Omental fat pad (tissue), 4 donors: ENCODE results near the gene PIP5K1B. TPM values are rescaled to one million over a fixed set of nuclear protein-coding genes. Genes with fewer than 3 reads are reported as not detected.

Experiments used
- ATAC-seq: fragments of 150-250 bp; one replicate; pipeline ENCODE4 v1.9.1; 2016; ENCODE audit warnings: mild to moderate bottlenecking, moderate library complexity; ENCODE audit not compliant: low FRiP score
- DNase-seq: peaks from one replicate; pipeline ENCODE4 v3.0.0-alpha.2; 2019; ENCODE audit warnings: low spot score
- CTCF ChIP-seq, 3 donors: fragments of 450-650 bp; IDR thresholded peaks; one replicate each; pipeline ENCODE4 v1.5.1; 2016 to 2017; ENCODE audit warnings: antibody characterized with exemption in 3 of 3, mild to moderate bottlenecking in 3 of 3, moderate library complexity in 2 of 3
- total RNA-seq, 4 donors: library from RNA; depleted of rRNA; stranded (reverse); fragments of >200 nt; gene quantifications; one replicate each; pipeline ENCODE4 v1.1.0, GENCODE V29; 2016

Gene PIP5K1B
- total RNA-seq, 4 donors from 2014 or later: 1.9 to 14.3 (median 3.2) TPM

GRCh38 chr9:68678430-68678829 is 26.6 kb upstream of the PIP5K1B start:
- TF ChIP-seq CTCF (IDR thresholded peaks at IDR 0.05): no peak
- DNase-seq (no peak), ATAC-seq (peak; percentile 44)

- no peak for TF ChIP-seq CTCF (IDR thresholded peaks at IDR 0.05)
- DNase-seq: no peak
- no peak for ATAC-seq
Observed at GRCh38 chr9:68683433-68683832, 21.6 kb upstream of the PIP5K1B start.

GRCh38 chr9:68685213-68685612 is 19.8 kb upstream of the PIP5K1B start:
- TF ChIP-seq CTCF (IDR thresholded peaks at IDR 0.05): no peak
- ATAC-seq: no peak
- DNase-seq: no peak

GRCh38 chr9:68685770-68686169 is 19.3 kb upstream of the PIP5K1B start:
- no peak for TF ChIP-seq CTCF (IDR thresholded peaks at IDR 0.05)
- DNase-seq: no peak
- no peak for ATAC-seq

- no peak for TF ChIP-seq CTCF (IDR thresholded peaks at IDR 0.05)
- peak; percentile 98 for ATAC-seq
- no peak for DNase-seq
Observed at GRCh38 chr9:68690088-68690487, 15.0 kb upstream of the PIP5K1B start.

- DNase-seq (no peak), ATAC-seq (no peak)
- no peak for TF ChIP-seq CTCF (IDR thresholded peaks at IDR 0.05)
Observed at GRCh38 chr9:68692519-68692918, 12.5 kb upstream of the PIP5K1B start.

GRCh38 chr9:68694125-68694524 is 10.9 kb upstream of the PIP5K1B start:
- DNase-seq (no peak), ATAC-seq (no peak)
- TF ChIP-seq CTCF (IDR thresholded peaks at IDR 0.05): no peak
